ENCODE data around the gene CSNK1G2.

- no peak for TF ChIP-seq NR3C1 (CRISPR knock-in tag; IDR thresholded peaks at IDR 0.05)
- no peak for TF ChIP-seq ELF1 (CRISPR knock-in tag; IDR thresholded peaks at IDR 0.05)
- TF ChIP-seq CTCF (CRISPR knock-in tag; IDR thresholded peaks at IDR 0.05) = no peak
- no peak for TF ChIP-seq ZNF318 (CRISPR knock-in tag; IDR thresholded peaks at IDR 0.05)
- no peak for TF ChIP-seq SMAD1 (CRISPR knock-in tag; IDR thresholded peaks at IDR 0.05; ENCODE audit: borderline replicate concordance, low read depth)
- TF ChIP-seq ZBTB21 (CRISPR knock-in tag; IDR thresholded peaks at IDR 0.05) = no peak
- no peak for TF ChIP-seq ELK4 (CRISPR knock-in tag; IDR thresholded peaks at IDR 0.05; ENCODE audit: borderline replicate concordance)
- no peak for TF ChIP-seq PRDM15 (CRISPR knock-in tag; IDR thresholded peaks at IDR 0.05)
- no peak for TF ChIP-seq ZSCAN20 (CRISPR knock-in tag; IDR thresholded peaks at IDR 0.05; ENCODE audit: borderline replicate concordance)
- no peak for TF ChIP-seq POLR2A (IDR thresholded peaks at IDR 0.05; ENCODE audit: insufficient read depth in 1 of 2, low read depth in 2 of 2, low read length in 2 of 2)
- TF ChIP-seq EP300 (IDR thresholded peaks at IDR 0.05; ENCODE audit: low read depth in 2 of 2, low read length in 2 of 2) = no peak
- no peak for TF ChIP-seq EP300 (CRISPR knock-in tag; IDR thresholded peaks at IDR 0.05; ENCODE audit: borderline replicate concordance)
- TF ChIP-seq ESRRA (CRISPR knock-in tag; IDR thresholded peaks at IDR 0.05; ENCODE audit: low read depth) = no peak
Observed at GRCh38 chr19:1992759-1993260, 51.8 kb downstream of the CSNK1G2 start.
